ENCODE results near the gene MICB.
"Not testable (repeated sequence)": the region's sequence is repeated elsewhere in the genome, so short reads cannot be mapped to it uniquely, and the experiment has no call there.

Gene MICB

DNA sequence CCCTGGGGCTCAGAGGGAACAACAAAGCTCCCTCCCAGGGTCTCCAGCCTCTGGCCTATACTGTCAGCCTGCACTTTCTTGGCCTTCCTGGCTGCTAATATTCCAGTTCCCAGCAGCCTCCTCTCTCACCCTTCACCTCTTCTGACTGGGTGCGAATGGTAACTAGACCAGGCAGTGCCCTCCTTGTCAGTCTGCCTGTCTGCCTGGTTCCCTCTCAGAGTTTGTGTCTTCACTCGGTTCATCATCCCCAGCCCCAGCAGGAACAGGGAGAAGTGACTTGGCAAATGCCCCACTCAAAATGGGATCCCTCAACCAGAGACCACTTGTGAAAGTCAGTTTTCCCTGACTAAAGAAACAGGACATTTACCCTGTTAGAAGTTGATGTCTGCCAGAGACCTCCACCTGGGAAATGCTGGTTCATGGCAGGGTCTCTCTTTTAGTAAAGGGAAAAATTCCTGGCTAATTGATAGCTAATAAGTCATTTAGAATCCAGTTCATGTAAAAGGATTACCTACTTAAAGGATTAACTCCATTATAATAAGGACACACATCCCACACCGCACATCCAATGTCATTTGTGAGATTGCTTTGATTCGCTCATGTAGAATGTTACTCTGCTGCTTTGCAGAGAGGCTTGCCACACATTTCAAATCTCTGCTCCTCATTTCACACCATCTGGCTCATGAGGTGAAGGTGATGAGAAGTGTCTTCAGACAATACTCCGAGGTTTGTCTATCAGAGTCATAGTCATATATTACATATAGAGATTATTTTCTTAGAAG lies 18.6 kb upstream of the MICB start:
- Histone ChIP-seq H3K4me3 (ENCODE audit: low read length) (no peak overlapping the region), H3K9me3 (ENCODE audit: low read length) (no peaks in the 10 kb centered on the region), H3K36me3 (ENCODE audit: insufficient read depth, low read length) (no peaks in the 10 kb centered on the region), H2AFZ (ENCODE audit: low read depth, low read length) (no peak overlapping the region), H3K27me3 (ENCODE audit: insufficient read depth, low read length) (peaks cover 38% of the 10 kb centered on the region), H3K4me1 (ENCODE audit: insufficient read depth, low read length) (no peaks in the 10 kb centered on the region)

DNA sequence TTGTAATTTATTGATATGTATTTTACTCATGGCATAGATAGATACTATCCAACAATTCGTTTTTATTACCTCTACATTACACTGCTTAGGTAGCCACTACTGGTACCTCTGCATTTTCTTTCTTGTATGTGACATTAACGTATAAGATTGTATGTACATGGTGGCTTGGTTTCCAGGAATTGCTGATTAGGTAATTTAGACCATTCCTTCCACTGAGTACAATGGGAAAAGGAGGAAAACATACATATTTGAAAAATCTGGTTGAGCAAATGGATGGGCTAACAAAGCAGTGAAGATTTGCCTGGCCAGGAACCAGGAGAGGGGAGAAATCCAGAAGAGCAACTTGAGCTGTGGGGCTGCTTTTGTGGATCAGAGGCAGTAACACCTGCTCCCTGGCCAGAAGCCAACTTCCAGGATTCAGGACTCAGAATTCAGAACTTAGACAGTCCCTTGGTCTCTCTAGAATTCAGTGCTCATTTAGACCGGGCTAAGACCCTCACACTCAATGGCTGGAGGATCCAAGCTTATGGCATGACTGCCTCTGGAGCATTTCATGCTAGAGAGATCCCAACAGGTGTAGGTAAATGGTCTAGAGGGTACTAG lies 17.9 kb upstream of the MICB start:
- H2AFZ ChIP-seq (ENCODE audit: low read depth, low read length) = no peak overlapping the region
- H3K36me3 ChIP-seq (ENCODE audit: insufficient read depth, low read length) = no peaks in the 10 kb centered on the region
- peaks cover 34% of the 10 kb centered on the region for H3K27me3 ChIP-seq (ENCODE audit: insufficient read depth, low read length)
- no peaks in the 10 kb centered on the region for H3K9me3 ChIP-seq (ENCODE audit: low read length)
- no peaks in the 10 kb centered on the region for H3K4me1 ChIP-seq (ENCODE audit: insufficient read depth, low read length)
- H3K4me3 ChIP-seq (ENCODE audit: low read length) = no peak overlapping the region

DNA sequence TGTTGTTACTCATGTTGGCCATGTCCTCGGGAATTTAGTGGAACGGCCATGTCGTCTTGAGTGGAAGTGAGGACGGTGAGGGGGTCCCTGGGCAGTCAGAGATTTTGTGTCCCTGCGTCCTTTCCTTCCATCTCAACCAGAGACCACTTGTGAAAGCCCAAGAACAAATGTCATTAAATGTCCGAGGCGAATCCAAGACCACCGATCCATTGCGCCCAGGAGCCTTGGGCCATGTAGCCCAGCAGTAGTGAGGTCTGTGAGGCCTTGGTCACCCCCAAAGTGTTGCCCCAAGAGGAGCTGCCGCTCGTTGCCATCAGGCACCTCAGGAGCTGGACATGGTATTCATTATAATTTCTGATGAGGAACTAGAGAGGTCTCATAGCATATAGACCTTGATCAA lies 17.4 kb upstream of the MICB start:
- no peaks in the 10 kb centered on the region for H3K4me1 ChIP-seq (ENCODE audit: insufficient read depth, low read length)
- H3K9me3 ChIP-seq (ENCODE audit: low read length) = no peaks in the 10 kb centered on the region
- no peaks in the 10 kb centered on the region for H3K36me3 ChIP-seq (ENCODE audit: insufficient read depth, low read length)

GRCh38 chr6:31483392-31483791 lies 14.6 kb upstream of the MICB start:
- H3K4me3 ChIP-seq (ENCODE audit: low read length) = no peak overlapping the region
- H3K4me1 ChIP-seq (ENCODE audit: insufficient read depth, low read length) = no peaks in the 10 kb centered on the region
- H3K36me3 ChIP-seq (ENCODE audit: insufficient read depth, low read length) = no peaks in the 10 kb centered on the region
- H3K9me3 ChIP-seq (ENCODE audit: low read length) = no peaks in the 10 kb centered on the region
- peaks cover 17% of the 10 kb centered on the region for H3K27me3 ChIP-seq (ENCODE audit: insufficient read depth, low read length)
- no peak overlapping the region for H2AFZ ChIP-seq (ENCODE audit: low read depth, low read length)

More for the DNA sequence above, 17.4 kb upstream of the MICB start:
- Histone ChIP-seq H2AFZ (ENCODE audit: low read depth, low read length) (no peak overlapping the region), H3K27me3 (ENCODE audit: insufficient read depth, low read length) (peaks cover 30% of the 10 kb centered on the region), H3K4me3 (ENCODE audit: low read length) (no peak overlapping the region)

- no peak overlapping the region for H3K4me3 ChIP-seq (ENCODE audit: low read length)
- H3K4me1 ChIP-seq (ENCODE audit: insufficient read depth, low read length) = no peaks in the 10 kb centered on the region
- H3K36me3 ChIP-seq (ENCODE audit: insufficient read depth, low read length) = no peaks in the 10 kb centered on the region
- H2AFZ ChIP-seq (ENCODE audit: low read depth, low read length) = no peak overlapping the region
- H3K27me3 ChIP-seq (ENCODE audit: insufficient read depth, low read length) = peaks cover 8% of the 10 kb centered on the region
- no peaks in the 10 kb centered on the region for H3K9me3 ChIP-seq (ENCODE audit: low read length)
These were observed 12.9 kb upstream of the MICB start for GRCh38 chr6:31485055-31485454.

DNA sequence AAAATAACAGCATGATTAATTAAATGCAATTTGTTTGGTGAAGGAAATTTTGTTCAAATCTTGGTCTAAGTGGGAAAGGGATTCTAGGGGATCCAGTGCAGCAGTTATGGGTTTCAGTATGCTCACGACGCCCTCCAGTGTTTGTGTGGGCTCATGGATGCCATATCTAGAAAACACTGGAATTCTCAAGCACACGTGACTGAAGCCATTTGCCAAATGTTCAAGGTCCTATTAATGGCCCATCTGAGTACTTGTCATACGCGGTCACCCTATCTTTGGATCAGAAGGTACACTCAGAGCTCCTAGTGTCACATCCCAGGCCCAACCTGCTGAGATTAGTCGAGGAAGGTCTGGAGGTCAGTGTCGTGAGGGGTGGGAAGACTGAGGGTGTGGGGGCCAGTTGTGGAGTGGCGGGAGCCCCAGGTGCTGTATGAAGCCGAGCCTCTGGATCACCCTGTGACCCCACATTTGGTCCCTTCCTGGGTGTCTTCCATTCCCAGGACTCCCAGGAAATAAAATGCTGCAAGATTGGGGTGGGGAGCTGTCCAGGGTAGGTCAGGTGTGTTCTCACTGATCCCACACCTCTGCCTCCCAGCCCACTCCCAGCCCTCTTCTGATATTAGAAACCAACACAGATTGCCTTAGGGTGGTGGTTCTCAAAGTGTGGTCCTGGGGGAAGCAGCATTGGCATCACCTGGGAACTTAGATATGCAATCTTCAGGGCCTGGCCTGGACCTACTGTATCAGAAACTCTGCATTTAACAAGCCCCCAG lies 11.7 kb upstream of the MICB start:
- not testable (repeated sequence) for H3K27me3 ChIP-seq (ENCODE audit: insufficient read depth, low read length); H3K9me3 ChIP-seq (ENCODE audit: low read length); H2AFZ ChIP-seq (ENCODE audit: low read depth, low read length); H3K36me3 ChIP-seq (ENCODE audit: insufficient read depth, low read length); H3K4me3 ChIP-seq (ENCODE audit: low read length); H3K4me1 ChIP-seq (ENCODE audit: insufficient read depth, low read length)

DNA sequence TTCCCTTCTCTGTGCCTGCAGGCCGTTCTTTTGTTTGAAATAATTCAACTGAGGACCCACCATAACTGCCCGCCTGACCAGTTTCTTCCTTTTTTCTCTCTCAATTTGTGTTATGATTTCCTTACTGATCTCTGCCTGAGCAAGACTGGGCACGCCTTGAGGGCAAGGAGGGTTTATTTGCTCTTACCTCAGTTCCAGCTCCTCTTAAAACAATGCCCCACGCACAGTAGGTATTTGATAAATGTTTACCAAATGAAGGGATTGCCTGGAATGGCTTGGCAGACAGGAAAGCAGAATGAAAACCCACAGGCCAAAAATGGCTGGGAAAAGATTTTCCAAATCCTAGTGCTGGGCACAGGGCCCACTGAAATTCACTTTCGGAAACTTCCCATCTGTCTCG lies 10.3 kb upstream of the MICB start:
- not testable (repeated sequence) for H3K4me1 ChIP-seq (ENCODE audit: insufficient read depth, low read length); H3K9me3 ChIP-seq (ENCODE audit: low read length); H3K36me3 ChIP-seq (ENCODE audit: insufficient read depth, low read length); H3K4me3 ChIP-seq (ENCODE audit: low read length); H2AFZ ChIP-seq (ENCODE audit: low read depth, low read length); H3K27me3 ChIP-seq (ENCODE audit: insufficient read depth, low read length)

- H3K36me3 ChIP-seq (ENCODE audit: insufficient read depth, low read length) = no peaks in the 10 kb centered on the region
- no peak overlapping the region for H3K4me3 ChIP-seq (ENCODE audit: low read length)
- H3K4me1 ChIP-seq (ENCODE audit: insufficient read depth, low read length) = no peaks in the 10 kb centered on the region
- no peak overlapping the region for H2AFZ ChIP-seq (ENCODE audit: low read depth, low read length)
- peaks cover 13% of the 10 kb centered on the region for H3K27me3 ChIP-seq (ENCODE audit: insufficient read depth, low read length)
- H3K9me3 ChIP-seq (ENCODE audit: low read length) = no peaks in the 10 kb centered on the region
These were observed 8.9 kb upstream of the MICB start for GRCh38 chr6:31489086-31489485.

GRCh38 chr6:31490115-31490873 lies 7.7 kb upstream of the MICB start:
- Histone ChIP-seq H3K4me3 (ENCODE audit: low read length) (no peak overlapping the region), H3K27me3 (ENCODE audit: insufficient read depth, low read length) (peaks cover 22% of the 10 kb centered on the region), H3K4me1 (ENCODE audit: insufficient read depth, low read length) (no peaks in the 10 kb centered on the region), H3K9me3 (ENCODE audit: low read length) (no peaks in the 10 kb centered on the region), H2AFZ (ENCODE audit: low read depth, low read length) (no peak overlapping the region), H3K36me3 (ENCODE audit: insufficient read depth, low read length) (no peaks in the 10 kb centered on the region)

GRCh38 chr6:31493550-31493874 lies 4.4 kb upstream of the MICB start:
- not testable (repeated sequence) for H2AFZ ChIP-seq (ENCODE audit: low read depth, low read length); H3K4me3 ChIP-seq (ENCODE audit: low read length)

GRCh38 chr6:31493875-31494694 lies 3.9 kb upstream of the MICB start:
- peaks cover 49% of the 10 kb centered on the region for H3K27me3 ChIP-seq (ENCODE audit: insufficient read depth, low read length)
- H3K9me3 ChIP-seq (ENCODE audit: low read length) = no peaks in the 10 kb centered on the region
- H3K36me3 ChIP-seq (ENCODE audit: insufficient read depth, low read length) = no peaks in the 10 kb centered on the region
- no peak overlapping the region for H3K4me3 ChIP-seq (ENCODE audit: low read length)
- no peak overlapping the region for H2AFZ ChIP-seq (ENCODE audit: low read depth, low read length)
- H3K4me1 ChIP-seq (ENCODE audit: insufficient read depth, low read length) = peaks cover 15% of the 10 kb centered on the region

More at GRCh38 chr6:31493550-31493874, 4.4 kb upstream of the MICB start:
- not testable (repeated sequence) for H3K36me3 ChIP-seq (ENCODE audit: insufficient read depth, low read length); H3K9me3 ChIP-seq (ENCODE audit: low read length)
- Histone ChIP-seq H3K27me3 (ENCODE audit: insufficient read depth, low read length) (peaks cover 44% of the 10 kb centered on the region), H3K4me1 (ENCODE audit: insufficient read depth, low read length) (peaks cover 15% of the 10 kb centered on the region)

GRCh38 chr6:31495580-31495979 lies 2.4 kb upstream of the MICB start:
- H3K9me3 ChIP-seq (ENCODE audit: low read length) = no peaks in the 10 kb centered on the region
- H3K4me1 ChIP-seq (ENCODE audit: insufficient read depth, low read length) = peaks cover 15% of the 10 kb centered on the region
- H3K27me3 ChIP-seq (ENCODE audit: insufficient read depth, low read length) = peaks cover 54% of the 10 kb centered on the region
- H3K4me3 ChIP-seq (ENCODE audit: low read length) = no peak overlapping the region
- H3K36me3 ChIP-seq (ENCODE audit: insufficient read depth, low read length) = no peaks in the 10 kb centered on the region
- no peak overlapping the region for H2AFZ ChIP-seq (ENCODE audit: low read depth, low read length)

Measured in neuron (in vitro differentiated cells).